ENCODE data around the gene IMMP2L.
"Not testable (repeated sequence)": the region's sequence is repeated elsewhere in the genome, so short reads cannot be mapped to it uniquely, and the experiment has no call there.

Gene IMMP2L

DNA sequence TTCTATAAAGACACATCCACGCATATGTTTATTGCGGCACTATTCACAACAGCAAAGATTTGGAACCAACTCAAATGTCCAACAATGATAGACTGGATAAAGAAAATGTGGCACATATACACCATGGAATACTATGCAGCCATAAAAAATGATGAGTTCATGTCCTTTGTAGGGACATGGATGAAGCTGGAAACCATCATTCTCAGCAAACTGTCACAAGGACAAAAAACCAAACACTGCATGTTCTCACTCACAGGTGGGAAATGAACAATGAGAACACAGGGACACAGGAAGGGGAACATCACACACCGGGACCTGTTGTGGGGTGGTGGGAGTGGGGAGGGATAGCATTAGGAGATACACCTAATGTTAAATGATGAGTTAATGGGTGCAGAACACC lies 238.6 kb downstream of the IMMP2L start:
- not testable (repeated sequence) for DNase-seq

DNA sequence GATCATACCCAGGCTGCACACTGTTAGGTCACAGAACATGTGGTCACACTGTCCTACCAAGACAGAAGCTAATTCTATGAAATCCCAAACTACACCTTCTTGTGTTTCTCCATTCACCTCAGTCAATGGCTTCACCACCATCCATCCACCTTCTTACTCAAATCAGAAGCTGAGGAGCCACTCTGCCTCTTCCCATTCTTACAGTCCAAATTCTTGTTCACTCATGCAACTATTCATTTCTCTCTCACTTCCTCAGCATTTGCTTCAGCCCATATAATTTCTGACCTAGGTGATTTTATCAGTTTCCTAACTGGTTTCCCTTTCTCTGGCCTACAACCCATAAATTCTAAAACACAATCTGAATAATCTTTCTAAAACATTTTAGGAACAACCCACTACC lies 242.2 kb downstream of the IMMP2L start:
- DNase-seq: no peak

GRCh38 chr7:111312966-111313365 lies 249.3 kb downstream of the IMMP2L start:
- no peak for DNase-seq

- DNase-seq: no peak
These were observed 253.6 kb downstream of the IMMP2L start for GRCh38 chr7:111308691-111309090.

DNA sequence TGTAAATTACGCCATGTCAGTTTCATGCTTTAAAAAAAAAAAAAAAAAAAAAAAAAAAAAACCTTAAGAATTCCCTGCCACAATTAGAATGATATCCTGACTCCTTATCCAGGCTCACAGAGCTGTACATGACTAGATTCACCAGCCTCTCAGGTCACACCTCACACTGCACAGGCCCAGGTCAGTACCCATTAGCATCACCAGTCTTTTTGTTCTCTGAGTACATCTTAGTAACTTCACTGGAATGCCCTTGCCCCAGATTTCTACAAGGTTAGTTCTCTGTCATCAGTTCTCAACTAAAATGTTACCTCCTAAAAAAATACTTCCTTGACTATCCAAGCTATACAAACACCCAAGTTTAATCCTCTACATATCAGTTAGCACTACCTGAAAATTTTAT lies 260.4 kb downstream of the IMMP2L start:
- no peak for DNase-seq

- DNase-seq: no peak
These were observed 267.8 kb downstream of the IMMP2L start for GRCh38 chr7:111294494-111294893.

DNA sequence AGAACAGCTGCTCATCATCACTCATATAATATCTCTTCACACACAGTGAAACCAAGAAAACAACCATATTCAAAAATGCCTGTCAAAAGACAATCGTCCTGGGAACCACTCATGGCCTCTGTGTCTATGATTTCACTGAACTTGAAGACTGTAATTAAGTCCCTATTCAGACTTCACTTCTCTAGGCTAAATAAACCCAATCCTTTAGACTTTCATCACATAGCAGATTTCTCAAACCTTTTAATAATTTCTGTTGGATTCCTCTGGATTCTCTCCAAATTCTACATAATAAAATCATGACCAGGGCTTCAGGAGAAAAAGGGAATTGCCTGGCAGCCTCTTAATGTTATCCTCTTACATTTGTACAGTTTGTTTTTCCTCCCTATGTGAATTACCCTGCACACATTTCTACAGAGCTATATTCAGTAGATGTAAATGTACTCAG lies 270.2 kb downstream of the IMMP2L start:
- no peak for DNase-seq

- DNase-seq: no peak
These were observed 271.3 kb downstream of the IMMP2L start for GRCh38 chr7:111290982-111291381.

DNA sequence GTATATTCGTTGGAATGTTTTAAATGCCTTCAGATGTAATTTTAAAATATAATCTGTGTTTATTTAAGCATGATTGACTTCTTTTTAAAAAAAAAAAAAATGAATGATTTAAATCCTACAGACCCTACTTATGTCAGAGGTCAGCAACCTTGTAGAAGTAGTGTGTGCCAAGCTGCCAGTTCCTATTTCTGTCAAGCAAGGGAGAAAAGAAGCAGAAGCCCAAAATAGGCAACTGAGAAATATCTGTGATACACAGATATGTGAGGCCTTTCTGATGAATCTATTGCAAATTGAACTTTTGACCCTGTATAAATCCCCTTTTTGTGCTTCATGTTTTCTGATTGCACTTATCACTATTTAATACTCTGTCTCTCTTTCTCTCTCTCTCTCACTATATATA lies 271.9 kb downstream of the IMMP2L start:
- no peak for DNase-seq

DNA sequence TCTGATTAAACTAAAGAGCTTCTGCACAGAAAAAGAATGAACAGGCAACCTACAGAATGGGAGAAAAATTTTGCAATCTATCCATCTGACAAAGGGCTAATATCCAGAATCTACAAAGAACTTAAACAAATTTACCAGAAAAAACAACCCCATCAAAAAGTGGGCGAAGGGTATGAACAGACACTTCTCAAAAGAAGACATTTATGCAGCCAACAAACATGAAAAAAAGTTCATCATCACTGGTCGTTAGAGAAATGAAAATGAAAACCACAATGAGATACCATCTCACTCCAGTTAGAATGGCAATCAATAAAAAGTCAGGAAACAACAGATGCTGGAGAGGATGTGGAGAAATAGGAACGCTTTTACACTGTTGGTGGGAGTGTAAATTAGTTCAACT lies 273.9 kb downstream of the IMMP2L start:
- DNase-seq: not testable (repeated sequence)

GRCh38 chr7:111282626-111283025 lies 279.7 kb downstream of the IMMP2L start:
- no peak for DNase-seq

- DNase-seq: no peak
These were observed 287.4 kb downstream of the IMMP2L start for GRCh38 chr7:111274857-111275256.

GRCh38 chr7:111272092-111272491 lies 290.2 kb downstream of the IMMP2L start:
- no peak for DNase-seq

- DNase-seq: not testable (repeated sequence)
These were observed 291.5 kb downstream of the IMMP2L start for GRCh38 chr7:111270794-111271193.

DNA sequence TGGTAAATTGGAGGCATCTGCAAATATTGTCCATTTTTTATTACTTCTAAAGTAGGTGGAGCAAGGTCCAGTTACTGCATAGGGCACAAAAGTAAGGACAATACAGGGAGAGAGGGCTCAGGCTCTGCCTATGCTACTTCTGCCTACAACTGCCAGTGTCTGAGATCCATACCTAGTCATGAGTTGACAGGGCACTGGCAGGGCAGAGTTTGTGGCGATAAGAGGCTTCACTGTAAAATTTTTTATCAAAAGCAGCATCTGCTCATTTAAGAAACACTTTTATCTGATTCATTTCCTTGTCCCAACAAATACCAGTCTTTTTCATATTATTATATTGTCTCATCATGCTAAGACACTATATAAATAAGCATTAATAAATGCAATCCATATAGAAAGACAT lies 293.4 kb downstream of the IMMP2L start:
- no peak for DNase-seq

- no peak for DNase-seq
These were observed 295.7 kb downstream of the IMMP2L start for GRCh38 chr7:111266613-111267012.

- no peak for DNase-seq
These were observed 296.9 kb downstream of the IMMP2L start for GRCh38 chr7:111265394-111265793.

- DNase-seq: no peak
These were observed 297.3 kb downstream of the IMMP2L start for GRCh38 chr7:111264981-111265380.

GRCh38 chr7:111264111-111264868 lies 298.0 kb downstream of the IMMP2L start:
- no peak for DNase-seq

GRCh38 chr7:111262293-111263116 lies 299.8 kb downstream of the IMMP2L start:
- no peak for DNase-seq

DNA sequence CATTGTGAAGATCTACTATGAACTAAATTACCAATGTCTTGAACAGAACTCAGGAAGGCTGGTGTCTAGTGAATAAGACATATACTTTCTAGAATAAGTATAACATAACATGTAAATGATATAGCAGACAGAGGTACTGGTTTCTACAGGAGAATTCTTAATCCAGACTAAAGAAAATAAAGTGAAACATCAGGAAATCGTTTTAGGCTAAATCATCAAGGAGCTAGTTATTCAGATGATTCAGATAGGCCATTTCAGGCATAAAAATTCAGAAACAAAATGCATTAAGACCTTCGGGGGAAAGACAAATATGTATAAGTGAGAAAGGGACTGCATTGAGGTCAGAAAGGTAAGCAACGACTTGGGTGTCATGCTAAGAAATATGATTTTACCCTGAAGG lies 300.8 kb downstream of the IMMP2L start:
- DNase-seq: no peak

DNA sequence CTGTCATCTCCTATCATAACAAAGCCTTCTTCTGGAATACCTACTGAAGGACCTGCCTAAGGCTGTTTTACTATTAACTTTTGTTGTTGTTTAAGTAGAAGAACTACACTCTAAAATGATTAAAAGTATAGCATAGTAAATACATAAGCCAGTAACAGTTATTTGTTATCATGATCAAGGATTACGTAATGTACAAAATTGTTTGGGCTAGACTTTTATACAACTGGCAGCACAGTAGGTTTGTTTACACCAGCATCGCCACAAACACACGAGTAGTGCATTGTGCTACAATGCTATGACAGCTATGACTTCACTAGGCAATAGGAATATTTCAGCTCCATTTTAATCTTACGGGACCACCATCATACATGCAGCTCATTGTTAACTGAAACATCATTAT lies 302.3 kb downstream of the IMMP2L start:
- DNase-seq: no peak

DNA sequence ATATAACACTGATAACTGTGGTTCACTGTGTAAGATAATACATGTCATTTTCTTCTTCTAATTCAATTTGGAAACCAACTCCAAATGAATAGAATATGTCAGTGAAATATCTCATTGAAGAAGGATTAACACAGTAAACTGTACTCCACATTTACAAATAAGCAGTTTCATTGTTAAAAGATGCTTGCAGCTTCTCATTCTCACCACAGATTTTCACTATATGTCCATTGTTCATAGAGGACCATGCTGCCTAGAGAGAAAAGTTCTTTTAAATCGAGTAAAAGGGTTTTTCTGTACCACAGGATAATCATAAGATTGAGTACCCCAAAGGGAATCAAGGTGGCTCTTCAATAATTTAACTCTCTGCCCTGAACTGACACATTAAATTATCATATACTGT lies 305.9 kb downstream of the IMMP2L start:
- no peak for DNase-seq

GRCh38 chr7:111255576-111255975 lies 306.7 kb downstream of the IMMP2L start:
- no peak for DNase-seq
